AG09309 (cell line): Measurements from ENCODE around the gene ZBP1.

Experiments used
- DNase-seq: peaks from one replicate; pipeline ENCODE4 v3.0.0-alpha.2; 2010; ENCODE audit warnings: low read depth
- H3K4me3 ChIP-seq: 2 replicates; pipeline ENCODE4 v1.5.1; 2011; ENCODE audit warnings: mild to moderate bottlenecking, low read depth, low read length, moderate library complexity; ENCODE audit not compliant: control insufficient read depth
- CTCF ChIP-seq: IDR thresholded peaks from 2 replicates; pipeline ENCODE4 v1.5.1; 2011; ENCODE audit warnings: mild to moderate bottlenecking, low read depth, low read length, inconsistent platforms; ENCODE audit not compliant: insufficient read depth, control insufficient read depth; ENCODE audit errors: missing control alignments

ZBP1 gene

GRCh38 chr20:57589123-57589727 is 31.0 kb downstream of the ZBP1 start:
- TF ChIP-seq CTCF = no peak
- no peak for DNase-seq
- no peak overlapping the region for H3K4me3 ChIP-seq

- H3K4me3 ChIP-seq = no peak overlapping the region
- DNase-seq = no peak
- TF ChIP-seq CTCF = no peak
Observed at GRCh38 chr20:57588596-57588995, 31.6 kb downstream of the ZBP1 start.

- no peak overlapping the region for H3K4me3 ChIP-seq
- DNase-seq = no peak
- TF ChIP-seq CTCF = no peak
Observed at GRCh38 chr20:57587989-57588377, 32.2 kb downstream of the ZBP1 start.

GRCh38 chr20:57587278-57587988 is 32.8 kb downstream of the ZBP1 start:
- no peak for DNase-seq
- no peak for TF ChIP-seq CTCF
- no peak overlapping the region for H3K4me3 ChIP-seq

- H3K4me3 ChIP-seq = no peak overlapping the region
- DNase-seq = no peak
- no peak for TF ChIP-seq CTCF
Observed at GRCh38 chr20:57586943-57587277, 33.3 kb downstream of the ZBP1 start.

- no peak for DNase-seq
- H3K4me3 ChIP-seq = no peak overlapping the region
- no peak for TF ChIP-seq CTCF
Observed at GRCh38 chr20:57586370-57586793, 33.8 kb downstream of the ZBP1 start.
